Measurements from ENCODE around the gene TNNC1.

DNA sequence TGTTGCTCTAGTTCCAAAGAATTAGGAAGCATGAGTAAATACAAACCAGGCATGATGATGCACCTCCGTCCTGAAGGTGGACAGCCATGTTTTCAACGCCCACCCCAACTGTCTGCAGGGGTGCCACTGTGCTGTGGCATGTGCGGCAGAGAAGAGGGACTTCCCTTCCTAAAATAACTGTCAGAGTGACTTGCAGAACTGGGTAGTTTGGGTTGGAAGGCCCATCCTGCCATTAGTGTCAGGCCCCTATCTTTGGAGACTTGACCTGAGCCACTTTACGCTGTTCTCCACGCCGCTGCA lies 23.9 kb upstream of the TNNC1 start:
- no peak for TF ChIP-seq EZH2 (IDR thresholded peaks at IDR 0.05; ENCODE audit: low read length, missing control alignments)
- TF ChIP-seq, protein P1, sequence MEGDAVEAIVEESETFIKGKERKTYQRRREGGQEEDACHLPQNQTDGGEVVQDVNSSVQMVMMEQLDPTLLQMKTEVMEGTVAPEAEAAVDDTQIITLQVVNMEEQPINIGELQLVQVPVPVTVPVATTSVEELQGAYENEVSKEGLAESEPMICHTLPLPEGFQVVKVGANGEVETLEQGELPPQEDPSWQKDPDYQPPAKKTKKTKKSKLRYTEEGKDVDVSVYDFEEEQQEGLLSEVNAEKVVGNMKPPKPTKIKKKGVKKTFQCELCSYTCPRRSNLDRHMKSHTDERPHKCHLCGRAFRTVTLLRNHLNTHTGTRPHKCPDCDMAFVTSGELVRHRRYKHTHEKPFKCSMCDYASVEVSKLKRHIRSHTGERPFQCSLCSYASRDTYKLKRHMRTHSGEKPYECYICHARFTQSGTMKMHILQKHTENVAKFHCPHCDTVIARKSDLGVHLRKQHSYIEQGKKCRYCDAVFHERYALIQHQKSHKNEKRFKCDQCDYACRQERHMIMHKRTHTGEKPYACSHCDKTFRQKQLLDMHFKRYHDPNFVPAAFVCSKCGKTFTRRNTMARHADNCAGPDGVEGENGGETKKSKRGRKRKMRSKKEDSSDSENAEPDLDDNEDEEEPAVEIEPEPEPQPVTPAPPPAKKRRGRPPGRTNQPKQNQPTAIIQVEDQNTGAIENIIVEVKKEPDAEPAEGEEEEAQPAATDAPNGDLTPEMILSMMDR (conservative IDR thresholded peaks at IDR 0.05 in 1 of 2, IDR thresholded peaks at IDR 0.05 in 1 of 2; ENCODE audit: low read depth in 1 of 2, low read length in 2 of 2) = no peak
